ENCODE results near the gene RASL11A.
"Not testable (repeated sequence)": the region's sequence is repeated elsewhere in the genome, so short reads cannot be mapped to it uniquely, and the experiment has no call there.

RASL11A gene

DNA sequence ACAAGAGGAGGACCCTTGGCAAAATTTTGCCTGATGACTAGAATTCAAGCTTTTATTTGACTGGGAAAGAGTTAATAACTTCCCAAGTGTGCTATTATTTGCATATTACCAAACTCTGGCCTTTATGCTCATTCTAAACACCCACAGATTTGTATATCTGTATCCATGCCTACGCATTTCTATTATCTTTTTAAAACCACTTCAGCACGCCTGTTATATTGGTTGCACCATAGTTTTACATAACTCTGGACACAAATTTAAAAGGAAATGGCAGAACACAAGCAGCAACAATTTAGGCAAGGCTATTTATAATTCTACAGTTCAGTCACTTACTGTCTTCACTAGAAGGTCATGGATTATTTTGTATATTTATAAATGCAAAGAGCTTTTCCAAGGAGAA lies 3.7 kb upstream of the RASL11A start:
- in situ Hi-C loops (cut with MboI; ENCODE audit: low sequenced_read_pairs) = no loop called here

DNA sequence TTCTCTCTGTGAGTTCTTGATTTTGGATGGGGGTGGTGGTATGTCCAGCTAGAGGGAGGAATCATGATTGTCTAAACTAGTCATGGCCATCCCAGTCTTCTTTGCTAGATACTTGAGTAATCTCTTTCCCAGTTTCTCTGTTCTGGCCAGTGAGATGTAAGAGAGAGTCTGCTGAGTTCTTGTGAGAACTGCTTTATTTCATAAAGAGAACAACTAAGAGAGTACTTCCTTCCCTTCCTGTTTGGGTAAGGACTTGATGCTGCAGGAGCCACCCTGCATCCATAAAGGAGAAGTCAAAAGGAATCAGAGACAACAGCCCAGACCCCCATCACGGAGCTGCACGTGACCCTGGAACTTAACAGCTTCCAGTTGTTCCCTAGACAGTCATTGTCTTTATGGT lies 3.0 kb upstream of the RASL11A start:
- in situ Hi-C loops (cut with MboI; ENCODE audit: low sequenced_read_pairs) = no loop called here

DNA sequence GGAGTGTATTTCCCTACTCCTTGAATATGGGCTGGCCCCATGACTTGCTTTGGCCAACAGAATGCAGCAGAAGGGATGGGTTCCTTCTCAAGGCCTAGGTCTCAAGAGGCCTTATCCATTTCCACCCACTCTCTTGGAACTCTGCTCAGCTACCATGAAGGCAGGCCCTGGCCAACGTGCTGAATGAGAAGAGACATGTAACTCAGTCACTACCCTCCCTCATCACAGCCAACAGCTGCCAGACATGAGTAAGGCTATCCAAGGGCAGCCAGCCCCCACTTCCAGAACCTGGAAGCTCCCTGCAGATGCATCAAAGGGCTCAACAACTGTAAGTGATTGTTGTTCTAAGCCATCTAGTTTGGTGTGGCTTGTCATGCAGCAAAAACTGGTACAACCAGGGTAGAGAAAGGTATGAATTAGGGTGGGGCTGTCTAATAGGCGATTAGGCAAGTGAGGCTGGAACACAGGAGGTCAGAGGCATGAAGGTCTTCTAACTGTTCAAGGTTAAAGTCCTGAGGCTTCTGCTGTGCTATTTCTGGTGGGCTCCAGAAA lies 1.4 kb upstream of the RASL11A start:
- in situ Hi-C loops (cut with MboI; ENCODE audit: low sequenced_read_pairs) = no loop called here

DNA sequence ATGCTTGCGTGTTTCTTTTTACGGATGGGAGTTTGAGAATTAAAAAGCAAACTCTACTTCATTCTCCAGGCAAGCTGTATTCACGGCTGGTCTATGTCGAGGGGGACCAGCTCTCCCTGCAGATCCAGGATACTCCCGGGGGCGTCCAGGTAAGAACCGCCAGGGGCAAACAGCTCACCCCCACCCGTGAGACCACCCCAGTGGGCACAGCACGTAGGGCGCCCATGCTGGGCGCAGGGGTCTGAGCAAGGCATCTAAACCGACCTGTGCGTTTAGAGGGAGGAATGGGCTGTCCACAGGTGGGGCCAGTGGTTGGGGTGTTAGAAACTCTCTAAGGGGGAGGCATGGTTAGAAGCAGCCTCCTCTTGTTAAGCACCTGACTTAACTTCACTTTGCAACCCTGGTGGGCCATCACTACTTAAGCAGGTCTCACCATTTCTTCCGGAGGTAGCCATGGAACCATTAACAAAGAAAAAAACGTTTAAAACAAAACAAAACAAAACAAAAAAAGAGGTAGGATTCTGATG lies 1.0 kb downstream of the RASL11A start:
- in situ Hi-C loops (cut with MboI; ENCODE audit: low sequenced_read_pairs) = no loop called here

DNA sequence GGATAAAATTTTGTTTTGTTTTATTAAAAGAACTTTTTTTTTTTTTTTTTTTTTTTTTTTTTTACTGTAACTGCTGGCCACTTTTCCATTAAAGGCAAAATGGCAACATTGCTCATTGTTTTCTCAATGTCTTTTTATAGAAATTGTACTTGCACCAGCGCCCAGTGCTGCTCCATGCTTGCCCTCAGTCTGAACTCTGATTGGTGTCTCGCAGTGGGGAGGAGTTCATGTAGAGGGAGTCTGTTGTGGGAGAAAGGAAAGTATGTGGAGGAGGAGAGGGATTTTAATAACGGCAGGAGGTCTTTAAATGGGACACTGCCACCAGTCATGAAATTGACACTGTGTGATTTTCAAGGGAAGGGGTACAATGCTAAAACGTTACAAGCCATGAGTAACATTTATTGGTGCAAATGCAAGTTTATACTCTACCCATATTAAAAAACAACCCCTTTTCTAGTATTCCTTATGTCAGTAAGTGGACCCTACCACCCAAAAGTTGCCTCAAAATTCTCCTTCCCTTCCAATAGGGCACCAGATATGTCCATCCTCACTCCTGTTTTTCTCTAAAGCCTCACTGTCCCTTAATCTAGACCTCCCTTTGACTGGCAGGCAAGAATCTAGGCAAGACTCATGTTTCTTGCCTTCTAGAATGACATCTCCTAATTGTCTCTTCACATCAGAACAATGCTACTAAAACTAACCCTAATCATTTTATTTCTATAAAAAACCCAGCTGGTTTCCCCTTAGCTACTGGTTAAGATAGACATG lies 3.2 kb downstream of the RASL11A start:
- in situ Hi-C loops (cut with MboI; ENCODE audit: low sequenced_read_pairs) = no loop called here

DNA sequence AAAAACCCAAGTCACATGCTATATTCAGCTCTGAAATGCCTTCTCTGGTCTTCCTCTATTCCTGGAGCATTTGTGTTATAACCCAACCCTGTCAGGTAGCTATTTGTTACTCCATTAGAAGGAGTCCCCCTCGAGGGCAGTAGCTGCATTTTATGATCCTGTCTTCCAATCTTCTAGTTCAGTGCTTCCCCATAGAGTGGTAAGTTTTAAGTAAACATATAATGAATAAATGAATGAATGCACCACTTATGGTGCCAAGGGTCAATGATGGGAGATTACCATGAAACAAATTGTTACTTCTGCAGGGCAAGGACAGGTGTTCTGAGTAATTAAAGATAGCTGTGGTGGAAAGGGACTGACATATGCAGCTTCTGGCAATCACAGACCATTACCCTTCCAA lies 4.0 kb downstream of the RASL11A start:
- in situ Hi-C loops (cut with MboI; ENCODE audit: low sequenced_read_pairs) = no loop called here

DNA sequence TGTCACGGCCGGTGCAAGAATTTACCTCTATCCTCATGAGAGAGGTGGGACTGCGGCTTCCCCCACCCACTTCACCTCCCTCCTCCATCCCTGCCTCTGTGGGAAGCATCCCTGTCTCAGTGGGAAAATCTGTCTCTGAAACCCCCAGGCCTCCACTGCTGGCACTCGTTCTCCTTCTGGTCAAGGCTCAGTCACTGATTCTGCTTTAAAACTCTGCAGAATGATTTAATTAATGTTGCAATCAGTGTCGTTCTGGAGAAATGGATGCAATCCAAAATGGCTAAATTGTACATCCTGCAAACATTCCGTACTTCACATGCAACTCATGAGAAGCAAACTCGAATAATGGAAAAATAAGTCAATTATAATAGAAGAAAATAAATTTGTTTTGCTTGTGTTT lies 5.6 kb downstream of the RASL11A start:
- in situ Hi-C loops (cut with MboI; ENCODE audit: low sequenced_read_pairs) = no loop called here

DNA sequence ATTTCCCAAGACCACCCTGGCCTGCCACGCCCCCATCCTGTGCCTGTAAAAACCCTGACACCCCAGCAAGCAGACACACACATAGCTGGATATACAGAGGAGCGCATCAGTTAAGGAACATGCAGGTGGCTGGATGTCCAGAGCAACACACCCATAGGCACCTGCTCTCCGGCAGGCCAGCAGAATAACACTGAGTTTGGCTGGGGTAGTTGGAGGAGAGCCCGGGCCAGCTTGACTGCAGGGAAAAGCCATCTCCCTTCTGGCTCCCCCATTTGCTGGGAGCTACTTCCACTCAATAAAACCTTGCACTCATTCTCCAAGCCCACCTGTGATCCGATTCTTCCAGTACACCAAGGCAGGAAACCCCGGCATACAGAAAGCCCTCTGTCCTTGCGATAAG lies 8.9 kb downstream of the RASL11A start:
- in situ Hi-C loops (cut with MboI; ENCODE audit: low sequenced_read_pairs) = no loop called here

DNA sequence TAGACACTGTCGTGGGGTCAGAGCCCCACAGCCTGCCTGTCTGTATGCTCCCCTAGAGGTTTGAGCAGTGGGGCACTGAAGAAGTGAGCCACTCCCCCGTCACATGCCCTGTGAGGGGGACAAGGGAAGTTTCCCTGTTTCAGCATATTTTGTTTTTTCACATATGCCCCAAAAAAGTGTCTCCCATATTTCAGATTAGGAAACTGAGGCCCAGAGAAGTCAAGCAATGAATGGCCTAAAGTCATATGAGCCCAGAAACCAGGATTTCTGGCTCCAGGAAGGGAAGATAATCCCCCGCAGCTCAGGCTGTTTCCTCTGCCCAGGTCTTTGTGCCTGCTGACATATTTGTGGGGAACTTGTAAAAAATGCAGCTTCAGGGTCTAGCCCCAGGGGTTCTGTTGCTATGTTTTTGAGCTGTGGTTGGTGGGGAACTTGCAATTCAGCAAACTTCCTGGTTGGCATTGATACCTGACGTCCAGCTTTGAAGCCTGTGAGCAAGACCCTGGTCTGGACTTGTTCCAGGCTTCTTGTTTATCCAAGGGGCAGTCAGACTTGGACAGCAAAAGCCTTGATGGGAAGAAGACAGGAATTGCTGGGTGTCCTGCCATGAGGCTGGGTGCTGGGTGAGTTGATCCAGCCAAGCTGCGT lies 9.5 kb downstream of the RASL11A start:
- in situ Hi-C loops (cut with MboI; ENCODE audit: low sequenced_read_pairs) = no loop called here

DNA sequence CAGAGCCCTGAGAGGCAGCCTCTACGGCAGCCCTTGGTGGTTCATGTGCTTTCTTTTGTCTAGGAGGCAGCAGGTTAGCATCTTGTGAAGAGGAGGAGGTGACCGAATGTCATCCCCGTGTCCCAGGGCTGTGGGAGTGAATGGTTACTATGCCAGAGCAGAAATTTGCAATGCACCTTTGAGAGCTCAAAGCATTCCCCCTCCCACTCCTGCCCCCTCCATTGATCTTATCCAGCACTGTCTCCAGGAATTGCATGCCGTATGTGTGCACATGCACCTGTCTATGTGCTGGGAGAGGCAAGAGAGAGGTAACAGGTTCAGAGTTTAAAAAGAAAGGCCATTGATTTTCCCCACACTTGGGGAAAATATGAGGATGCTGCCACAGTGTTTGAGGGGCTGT lies 10.2 kb downstream of the RASL11A start:
- in situ Hi-C loops (cut with MboI; ENCODE audit: low sequenced_read_pairs) = no loop called here

DNA sequence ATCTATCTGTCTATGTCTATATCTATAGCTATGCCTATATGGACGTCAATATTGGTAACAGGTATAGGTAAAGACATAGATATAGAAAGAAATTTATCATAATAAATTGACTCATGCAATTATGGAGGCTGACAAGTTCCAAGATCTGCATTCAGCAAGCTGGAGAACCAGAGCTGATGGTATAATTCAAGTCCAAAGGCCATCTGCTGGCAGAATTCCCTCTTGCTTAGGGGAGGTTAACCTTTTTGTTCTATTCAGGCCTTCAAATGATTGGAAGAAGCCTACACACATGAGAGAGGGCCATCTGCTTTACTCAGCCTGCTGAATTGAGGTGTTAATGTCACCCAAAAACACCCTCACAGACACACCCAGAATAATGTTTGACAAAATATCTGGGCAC lies 10.8 kb downstream of the RASL11A start:
- in situ Hi-C loops (cut with MboI; ENCODE audit: low sequenced_read_pairs) = no loop called here

DNA sequence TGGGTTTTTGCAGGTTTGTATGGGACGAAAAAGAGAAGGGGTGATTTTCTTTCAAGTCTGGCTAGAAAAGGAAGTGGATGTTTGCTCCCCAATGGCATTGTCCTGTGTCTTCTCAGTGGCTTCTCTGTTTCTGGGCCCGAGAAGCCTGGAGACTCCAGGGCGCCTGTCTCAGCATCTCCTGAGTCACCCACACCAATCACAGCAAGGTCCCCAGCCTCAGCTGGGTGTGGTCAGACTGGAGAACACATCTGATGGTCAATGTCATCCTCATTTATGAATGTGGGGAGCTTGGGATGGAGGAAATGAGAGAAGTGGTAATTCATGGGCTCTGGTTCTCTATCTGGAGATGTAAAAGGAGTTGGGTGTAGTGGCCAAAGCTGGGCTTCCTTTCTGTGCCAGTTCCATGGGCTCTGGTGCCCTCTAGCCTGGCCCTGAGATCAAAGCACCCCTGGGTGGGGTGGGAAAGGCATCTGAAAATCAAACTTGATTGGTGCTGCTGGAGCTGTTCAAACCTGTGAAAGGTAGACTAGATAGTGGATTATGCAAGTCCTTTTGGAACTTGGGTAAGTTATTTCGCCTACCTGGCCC lies 13.4 kb downstream of the RASL11A start:
- in situ Hi-C loops (cut with MboI; ENCODE audit: low sequenced_read_pairs) = no loop called here

DNA sequence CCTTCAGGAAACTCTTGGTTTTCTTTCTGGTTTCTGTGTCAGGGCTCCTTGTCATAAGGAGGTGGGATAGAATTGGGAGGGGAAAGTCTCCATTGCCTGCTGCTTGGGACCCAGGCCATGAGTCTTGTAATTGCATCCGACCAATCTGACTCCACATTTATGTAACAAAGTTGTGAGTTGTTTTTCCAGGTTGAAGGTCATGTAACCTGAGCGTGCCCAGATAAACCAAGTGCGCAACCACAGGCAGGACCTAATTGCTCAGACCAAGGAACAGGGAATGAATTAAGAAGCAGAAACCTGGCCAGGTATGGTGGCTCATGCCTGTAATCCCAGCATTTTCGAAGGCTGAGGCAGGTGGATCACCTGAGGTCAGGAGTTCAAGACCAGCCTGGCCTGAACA lies 17.8 kb downstream of the RASL11A start:
- in situ Hi-C loops (cut with MboI; ENCODE audit: low sequenced_read_pairs) = no loop called here

DNA sequence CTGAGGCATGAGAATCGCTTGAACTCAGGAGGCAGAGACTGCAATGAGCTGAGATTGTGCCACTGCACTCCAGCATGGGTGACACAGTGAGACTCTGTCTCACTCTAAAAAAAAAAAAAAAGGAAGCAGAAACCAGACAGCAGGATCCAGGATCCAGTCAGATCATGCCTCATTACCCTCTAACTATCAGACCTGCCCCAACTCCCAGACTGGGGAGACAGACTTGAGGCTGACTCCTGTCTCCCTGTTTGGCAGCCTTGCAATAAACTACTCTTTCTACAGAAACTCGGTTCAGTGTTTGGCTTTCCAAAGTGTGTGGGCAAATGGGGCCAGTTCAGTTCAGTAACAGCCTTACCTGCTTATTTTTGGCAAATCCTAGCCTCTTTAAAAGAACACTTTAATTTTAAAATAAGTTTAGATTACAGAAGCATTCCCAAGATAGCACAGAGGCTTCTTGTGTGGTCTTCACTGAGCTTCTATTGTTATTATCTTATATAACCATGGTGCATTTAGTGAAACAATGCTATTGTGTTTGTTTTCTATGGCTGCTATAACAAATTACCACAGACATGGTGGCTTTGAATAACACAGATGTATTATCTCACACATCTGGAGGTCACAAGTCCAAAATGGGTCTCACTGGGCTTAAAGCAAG lies 18.5 kb downstream of the RASL11A start:
- in situ Hi-C loops (cut with MboI; ENCODE audit: low sequenced_read_pairs) = no loop called here

DNA sequence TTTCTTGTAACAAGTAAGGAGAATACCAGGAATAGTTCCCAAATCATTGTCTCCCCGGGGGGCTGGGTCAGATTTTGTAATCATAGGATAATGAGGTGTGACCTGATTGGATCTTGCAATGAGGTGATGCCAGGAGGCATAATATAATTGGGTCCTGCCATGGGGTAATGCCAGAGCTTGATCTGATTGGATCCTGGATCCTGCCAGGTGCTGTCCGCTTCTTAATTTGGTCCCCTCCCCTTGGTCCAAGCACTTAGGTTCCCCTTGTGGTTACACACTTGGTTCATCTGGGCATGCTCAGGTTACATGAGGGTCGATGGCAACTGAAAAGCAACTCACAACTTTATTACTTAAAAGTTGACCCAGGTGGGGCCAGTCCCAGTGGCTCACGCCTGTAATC lies 20.1 kb downstream of the RASL11A start:
- in situ Hi-C loops (cut with MboI; ENCODE audit: low sequenced_read_pairs) = no loop called here

DNA sequence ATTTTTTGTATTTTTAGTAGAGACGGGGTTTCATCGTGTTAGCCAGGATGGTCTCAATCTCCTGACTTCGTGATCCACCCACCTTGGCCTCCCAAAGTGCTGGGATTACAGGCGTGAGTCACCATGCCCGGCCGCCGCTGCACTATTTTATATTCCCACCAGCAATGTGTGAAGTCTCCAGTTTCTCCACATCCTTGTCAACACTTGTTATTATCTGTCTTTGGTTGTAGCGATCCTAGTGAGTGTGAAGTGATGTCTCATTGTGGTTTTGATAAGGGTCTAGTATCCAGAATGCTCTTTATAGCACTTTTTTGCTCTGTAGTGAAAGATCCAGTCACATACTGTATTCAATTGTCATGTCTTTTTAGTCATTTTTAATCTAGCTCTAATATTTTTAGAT lies 21.3 kb downstream of the RASL11A start:
- in situ Hi-C loops (cut with MboI; ENCODE audit: low sequenced_read_pairs) = not testable (repeated sequence)

DNA sequence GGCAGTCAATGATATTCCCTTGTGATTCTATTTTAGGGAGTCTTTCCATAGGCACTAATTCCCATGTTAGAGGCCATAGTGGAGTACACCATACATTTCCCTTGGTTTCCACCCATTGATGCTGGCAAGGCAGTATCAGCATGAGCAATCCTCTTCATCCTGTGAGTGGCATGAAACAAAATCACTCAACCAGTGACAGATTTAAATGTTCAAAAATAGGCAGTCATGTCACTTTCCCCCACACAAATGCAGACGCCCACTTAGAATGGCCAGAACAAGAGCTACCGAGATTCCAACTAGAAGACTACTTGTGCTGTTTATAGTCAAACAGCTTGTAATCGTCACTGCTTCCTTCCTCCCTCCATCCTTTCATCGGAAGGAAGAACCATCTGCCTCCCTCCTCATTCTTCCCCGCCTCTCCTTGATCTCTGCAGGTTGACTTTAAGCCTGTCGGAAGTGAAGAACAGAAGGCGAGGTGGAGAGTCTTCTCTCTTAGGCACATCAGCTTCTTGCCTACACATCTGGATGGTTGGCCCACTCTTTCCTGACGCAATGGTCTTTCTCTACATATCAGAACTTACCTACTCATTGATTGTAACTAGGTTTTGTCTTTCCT lies 22.6 kb downstream of the RASL11A start:
- in situ Hi-C loops (cut with MboI; ENCODE audit: low sequenced_read_pairs) = no loop called here

DNA sequence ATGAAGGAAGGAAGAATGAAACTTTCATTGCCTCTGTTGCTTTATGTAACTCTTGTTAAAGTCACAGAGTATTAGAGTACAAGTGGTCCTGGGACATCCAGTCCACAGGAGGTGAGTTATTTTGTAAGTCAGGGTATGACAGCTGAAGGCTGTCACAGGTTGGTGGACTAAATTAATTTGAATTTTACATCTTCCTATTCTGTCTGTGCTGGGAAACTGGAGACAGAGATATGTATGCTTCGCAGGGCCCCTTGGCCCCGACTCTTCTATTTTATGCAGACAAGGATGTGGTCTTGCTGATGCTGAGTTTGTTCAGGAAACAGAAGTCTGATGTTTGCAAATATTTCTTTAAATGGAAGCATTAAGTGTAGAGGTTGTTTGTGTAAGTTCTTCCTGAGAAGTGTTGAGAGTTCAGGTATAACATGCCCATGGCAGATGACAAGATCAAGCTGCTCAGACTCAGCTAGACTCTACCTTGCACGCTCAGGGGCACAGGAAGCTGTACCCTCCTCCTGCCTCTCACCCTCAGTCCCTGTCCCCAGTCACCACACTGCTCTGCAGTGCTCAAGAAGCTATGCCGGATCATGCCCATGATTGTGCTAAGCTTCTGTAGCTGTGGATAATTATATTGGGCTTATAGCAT lies 23.4 kb downstream of the RASL11A start:
- in situ Hi-C loops (cut with MboI; ENCODE audit: low sequenced_read_pairs) = no loop called here

DNA sequence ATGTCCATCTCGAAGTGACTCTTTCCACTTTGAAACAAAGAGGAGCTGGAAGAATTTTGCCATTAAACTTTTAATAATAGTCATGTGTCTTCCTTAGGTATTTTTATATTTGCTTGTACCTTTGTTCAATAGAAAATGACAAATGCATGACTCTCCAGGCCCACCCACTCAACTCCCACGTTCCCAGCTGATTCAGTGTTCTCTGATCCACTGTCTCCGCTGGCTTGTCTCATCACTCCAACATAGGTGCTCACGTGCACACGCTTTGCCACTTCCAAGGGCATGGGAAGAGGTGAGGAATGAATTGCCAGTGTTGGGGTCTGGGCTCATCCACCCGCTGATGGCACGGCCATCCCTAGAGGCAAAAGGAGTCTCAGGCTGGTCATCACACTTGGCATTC lies 24.5 kb downstream of the RASL11A start:
- in situ Hi-C loops (cut with MboI; ENCODE audit: low sequenced_read_pairs) = no loop called here

DNA sequence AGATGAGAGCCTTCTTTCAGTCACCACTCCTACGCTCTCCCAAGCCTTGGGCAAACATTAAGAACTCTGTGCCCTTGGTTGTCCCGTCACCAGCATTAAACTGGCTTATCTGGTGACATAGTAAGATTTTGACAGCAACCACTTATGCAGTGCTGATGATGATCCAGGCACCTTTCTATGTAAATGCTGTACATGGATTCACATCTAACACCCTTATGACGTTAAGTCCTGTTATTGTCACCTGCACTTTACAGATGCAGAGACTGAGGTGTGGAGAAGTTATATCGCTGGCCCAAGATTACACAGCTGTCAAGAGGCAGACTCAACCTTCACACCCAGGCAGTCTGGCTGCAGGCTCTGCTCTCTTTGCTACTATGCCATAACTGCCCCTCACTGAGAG lies 25.0 kb downstream of the RASL11A start:
- in situ Hi-C loops (cut with MboI; ENCODE audit: low sequenced_read_pairs) = no loop called here

Data from HL-60/S4 (cell line).